22Rv1 (cell line): Measurements from ENCODE around the gene FAF1.

Experiments used
- H3K27ac ChIP-seq: fragments of 450-650 bp; 2 replicates; pipeline ENCODE4 v1.5.1; 2017
- ZFX ChIP-seq: fragments of 450-650 bp; IDR thresholded peaks from 2 replicates; pipeline ENCODE4 v1.6.1; 2017; ENCODE audit warnings: antibody characterized with exemption, borderline replicate concordance
- TF ChIP-seq, protein P1 (sequence below): fragments of 450-650 bp; IDR thresholded peaks from 2 replicates; pipeline ENCODE4 v1.5.1; 2017; ENCODE audit warnings: mild to moderate bottlenecking

FAF1 gene

DNA sequence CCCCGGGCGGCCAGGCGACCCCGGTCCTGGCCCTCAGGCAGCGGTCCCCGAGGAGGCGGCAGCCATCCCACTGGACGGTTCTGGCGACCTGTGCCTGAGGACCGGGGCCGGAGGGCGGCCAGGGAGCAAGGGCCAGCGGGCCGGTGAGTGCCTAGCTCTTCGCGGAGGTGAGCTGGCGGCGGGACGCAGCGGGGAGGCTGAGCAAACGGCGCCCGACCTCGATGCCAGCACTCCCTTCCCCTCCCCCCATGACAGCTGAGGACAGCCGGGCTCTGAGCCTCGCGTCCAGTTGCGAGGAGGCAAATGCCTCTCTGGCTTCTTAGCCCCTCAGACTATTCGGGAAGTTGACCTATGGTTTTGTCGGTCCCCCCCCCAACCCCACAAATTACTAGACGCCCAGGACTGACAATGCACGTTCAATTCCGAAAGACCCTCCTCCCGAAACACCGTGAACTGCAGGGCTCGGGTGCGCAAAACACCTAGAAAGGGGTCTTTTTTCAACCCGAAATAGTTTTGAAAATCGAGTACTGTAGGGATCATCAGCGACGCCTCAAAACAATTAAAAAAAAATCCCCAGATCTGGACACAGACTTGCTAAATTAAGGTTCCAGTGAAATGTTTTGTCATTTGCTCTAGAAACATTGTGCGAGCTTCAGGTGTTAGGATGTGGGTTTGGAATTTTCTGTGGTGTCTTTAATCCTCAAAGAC is 18.2 kb upstream of the FAF1 start:
- peak overlapping the region; percentile 52 for H3K27ac ChIP-seq
- TF ChIP-seq ZFX, result no peak
- TF ChIP-seq, protein P1, sequence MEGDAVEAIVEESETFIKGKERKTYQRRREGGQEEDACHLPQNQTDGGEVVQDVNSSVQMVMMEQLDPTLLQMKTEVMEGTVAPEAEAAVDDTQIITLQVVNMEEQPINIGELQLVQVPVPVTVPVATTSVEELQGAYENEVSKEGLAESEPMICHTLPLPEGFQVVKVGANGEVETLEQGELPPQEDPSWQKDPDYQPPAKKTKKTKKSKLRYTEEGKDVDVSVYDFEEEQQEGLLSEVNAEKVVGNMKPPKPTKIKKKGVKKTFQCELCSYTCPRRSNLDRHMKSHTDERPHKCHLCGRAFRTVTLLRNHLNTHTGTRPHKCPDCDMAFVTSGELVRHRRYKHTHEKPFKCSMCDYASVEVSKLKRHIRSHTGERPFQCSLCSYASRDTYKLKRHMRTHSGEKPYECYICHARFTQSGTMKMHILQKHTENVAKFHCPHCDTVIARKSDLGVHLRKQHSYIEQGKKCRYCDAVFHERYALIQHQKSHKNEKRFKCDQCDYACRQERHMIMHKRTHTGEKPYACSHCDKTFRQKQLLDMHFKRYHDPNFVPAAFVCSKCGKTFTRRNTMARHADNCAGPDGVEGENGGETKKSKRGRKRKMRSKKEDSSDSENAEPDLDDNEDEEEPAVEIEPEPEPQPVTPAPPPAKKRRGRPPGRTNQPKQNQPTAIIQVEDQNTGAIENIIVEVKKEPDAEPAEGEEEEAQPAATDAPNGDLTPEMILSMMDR, result no peak

DNA sequence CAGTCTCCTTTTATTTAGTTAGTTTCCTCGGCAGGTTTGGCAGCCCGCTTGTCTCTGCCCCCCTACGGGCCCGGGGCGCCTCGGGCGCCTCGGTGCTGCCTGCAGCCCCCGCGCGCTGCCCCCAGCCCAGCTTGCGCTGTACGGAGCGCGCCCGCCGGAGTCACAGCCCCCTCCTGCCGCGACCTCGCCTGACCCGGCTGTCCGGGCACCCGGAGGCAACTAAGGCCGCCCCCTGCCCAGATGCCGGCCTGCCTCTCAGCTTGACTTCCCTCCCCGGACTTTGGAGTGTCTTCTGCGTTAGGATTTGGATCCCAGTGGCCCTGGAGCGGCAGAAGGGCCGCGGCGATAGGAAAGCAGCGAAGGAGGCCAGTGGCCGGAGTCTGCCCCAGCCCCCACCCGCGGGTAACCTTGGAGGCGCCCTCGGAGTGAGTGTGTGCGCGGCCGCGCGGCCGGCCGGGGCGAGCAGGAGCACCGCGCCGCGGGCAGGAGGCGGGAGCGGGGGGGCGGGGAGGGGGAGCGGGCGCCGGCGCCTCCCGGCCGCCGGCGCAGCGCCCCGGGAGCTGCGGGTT is 17.6 kb upstream of the FAF1 start:
- H3K27ac ChIP-seq, result peak overlapping the region; percentile 52
- TF ChIP-seq, protein P1, result no peak
- no peak for TF ChIP-seq ZFX

DNA sequence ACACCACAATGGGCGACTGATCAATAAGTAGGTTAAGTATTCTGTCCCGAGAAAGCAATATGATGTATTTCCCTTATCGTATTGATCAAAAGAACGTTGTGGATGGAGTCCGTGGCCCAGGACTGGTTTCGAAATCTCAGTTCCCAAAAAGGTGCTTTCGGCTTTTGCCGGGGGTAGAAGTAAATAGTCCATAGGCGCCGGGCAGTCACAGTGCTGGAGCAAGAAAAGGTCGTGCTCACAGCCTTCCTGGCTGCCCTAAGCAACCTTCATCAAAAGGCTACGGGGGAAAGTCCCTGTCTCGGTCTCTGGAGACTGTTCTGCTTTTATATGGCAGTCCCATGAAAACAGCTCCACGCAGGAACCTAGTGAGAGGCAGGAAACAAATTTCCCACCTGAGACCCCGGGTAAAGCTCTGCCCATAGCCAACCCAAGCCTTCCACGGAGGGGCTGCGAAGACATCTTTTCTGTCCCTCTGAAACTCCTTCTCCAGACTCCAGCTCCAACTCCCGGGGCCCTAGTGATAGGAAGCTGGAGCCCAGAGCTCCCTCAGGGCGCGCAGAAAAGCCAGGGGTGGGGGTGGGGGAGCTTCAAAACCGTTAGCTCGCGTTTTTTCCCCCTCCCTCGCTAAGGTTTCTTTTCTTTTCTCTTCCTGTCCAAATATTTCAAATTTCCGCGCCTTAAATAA is 17.0 kb upstream of the FAF1 start:
- H3K27ac ChIP-seq, result peak overlapping the region; percentile 52; the same call in 1 of the 2 replicates

DNA sequence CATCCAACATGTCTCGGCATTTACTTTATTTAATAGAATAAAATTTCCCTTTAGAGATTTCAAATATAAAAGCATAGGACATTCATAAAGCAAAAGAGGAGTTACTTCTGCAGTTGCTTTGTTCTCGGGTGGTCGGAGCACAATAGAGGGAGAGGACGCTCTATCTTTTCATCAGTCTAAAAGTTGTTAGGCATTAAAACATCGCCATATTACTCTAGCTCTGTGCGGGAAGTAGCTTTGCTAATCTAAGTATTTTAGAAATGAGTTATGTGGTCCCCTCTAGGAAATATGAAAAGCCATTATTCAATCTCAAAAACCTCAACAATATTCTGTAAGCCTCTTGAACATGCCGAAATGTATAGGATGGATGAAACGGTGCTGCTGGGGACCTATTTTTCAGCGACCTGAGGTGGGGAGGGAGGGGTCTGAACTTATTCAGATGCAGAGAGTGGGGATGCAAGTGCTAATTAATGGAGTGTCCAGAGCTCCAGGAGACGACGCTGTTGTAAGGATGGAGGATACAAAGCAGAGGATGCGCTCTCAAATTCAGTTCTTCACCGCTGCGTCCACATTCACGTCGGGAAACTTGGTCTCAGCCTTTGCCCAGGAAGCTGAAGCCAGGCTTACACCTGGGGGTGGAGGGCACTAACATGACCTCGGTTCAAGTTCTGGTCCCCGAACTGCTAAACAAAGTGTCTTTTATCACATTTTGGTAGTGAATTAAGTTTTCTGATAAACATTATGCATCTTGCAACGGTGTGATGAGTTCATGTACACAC is 16.2 kb upstream of the FAF1 start:
- no peak for TF ChIP-seq ZFX
- TF ChIP-seq, protein P1, result no peak
- H3K27ac ChIP-seq, result no peak overlapping the region

More for the DNA sequence above, 17.0 kb upstream of the FAF1 start:
- TF ChIP-seq, protein P1, result no peak
- no peak for TF ChIP-seq ZFX

DNA sequence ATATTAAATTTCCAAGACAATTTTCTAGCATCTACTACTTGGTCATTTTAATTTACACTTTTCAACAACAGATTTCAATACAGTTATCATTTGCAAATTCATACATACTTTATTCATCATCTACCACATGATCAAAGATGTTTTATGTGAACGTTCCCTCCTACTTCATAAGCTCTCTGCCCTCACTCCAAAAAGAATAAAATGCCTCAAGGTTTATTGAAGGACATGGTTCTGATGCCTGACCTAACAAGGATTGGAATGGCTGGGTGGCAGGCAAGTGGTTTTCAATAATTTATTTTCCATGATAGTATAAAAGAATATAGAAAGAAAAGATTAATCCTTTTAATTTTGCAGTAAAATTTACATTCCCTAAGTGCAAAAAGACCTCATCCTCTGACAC is 15.4 kb upstream of the FAF1 start:
- no peak overlapping the region for H3K27ac ChIP-seq
- TF ChIP-seq, protein P1, result no peak
- TF ChIP-seq ZFX, result no peak

DNA sequence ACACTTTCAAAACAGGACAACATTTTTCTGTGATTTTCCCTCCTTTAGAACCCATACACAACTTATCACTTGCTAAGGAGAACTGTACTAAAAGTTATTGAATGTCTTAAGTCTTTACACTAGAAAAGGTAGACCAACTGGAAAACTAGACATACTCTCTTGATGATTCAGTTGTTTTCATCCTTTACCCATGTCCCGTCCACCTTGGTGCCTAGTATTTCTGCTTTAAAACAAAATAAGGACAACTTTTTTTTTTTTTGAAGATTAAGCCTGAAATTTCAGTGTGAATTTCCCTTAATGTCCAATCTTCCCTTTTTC is 14.5 kb upstream of the FAF1 start:
- no peak overlapping the region for H3K27ac ChIP-seq
- TF ChIP-seq, protein P1, result no peak
- TF ChIP-seq ZFX, result no peak
